OCI-LY3 (cell line): Measurements from ENCODE around the gene CAMK1D.

Experiments used
- CTCF ChIP-seq: fragments of 200-600, 300-600 bp; sonication (generic); IDR thresholded peaks from 2 replicates; pipeline ENCODE4 v1.5.1; 2014; ENCODE audit warnings: antibody characterized with exemption, low read length, low read depth
- EZH2phosphoT487 ChIP-seq: fragments of 200-600 bp; shearing (Covaris generic); IDR thresholded peaks from 2 replicates; pipeline ENCODE4 v1.6.1; 2018; ENCODE audit warnings: antibody characterized with exemption, mixed run types, low read depth

- TF ChIP-seq CTCF (no peak), EZH2phosphoT487 (no peak)
Measured at GRCh38 chr10:12702215-12702770, 352.9 kb downstream of the CAMK1D start.
